Forelimb muscle (tissue), 1 donor: ENCODE measurements around the gene GDF2. TPM values are rescaled to one million over a fixed set of nuclear protein-coding genes. Genes with fewer than 3 reads are reported as not detected.

Experiments used
- DNase-seq: peaks from one replicate; pipeline ENCODE4 v3.0.0-alpha.2; 2013; ENCODE audit warnings: low read depth
- polyA plus RNA-seq: library from polyadenylated mRNA; unstranded; fragments of 120-200 nt; gene quantifications from one replicate; pipeline ENCODE4 v1.2.1, GENCODE V29; 2013; ENCODE audit not compliant: insufficient read length

GDF2 gene
- polyA plus RNA-seq, 1 donor, result not detected

DNA sequence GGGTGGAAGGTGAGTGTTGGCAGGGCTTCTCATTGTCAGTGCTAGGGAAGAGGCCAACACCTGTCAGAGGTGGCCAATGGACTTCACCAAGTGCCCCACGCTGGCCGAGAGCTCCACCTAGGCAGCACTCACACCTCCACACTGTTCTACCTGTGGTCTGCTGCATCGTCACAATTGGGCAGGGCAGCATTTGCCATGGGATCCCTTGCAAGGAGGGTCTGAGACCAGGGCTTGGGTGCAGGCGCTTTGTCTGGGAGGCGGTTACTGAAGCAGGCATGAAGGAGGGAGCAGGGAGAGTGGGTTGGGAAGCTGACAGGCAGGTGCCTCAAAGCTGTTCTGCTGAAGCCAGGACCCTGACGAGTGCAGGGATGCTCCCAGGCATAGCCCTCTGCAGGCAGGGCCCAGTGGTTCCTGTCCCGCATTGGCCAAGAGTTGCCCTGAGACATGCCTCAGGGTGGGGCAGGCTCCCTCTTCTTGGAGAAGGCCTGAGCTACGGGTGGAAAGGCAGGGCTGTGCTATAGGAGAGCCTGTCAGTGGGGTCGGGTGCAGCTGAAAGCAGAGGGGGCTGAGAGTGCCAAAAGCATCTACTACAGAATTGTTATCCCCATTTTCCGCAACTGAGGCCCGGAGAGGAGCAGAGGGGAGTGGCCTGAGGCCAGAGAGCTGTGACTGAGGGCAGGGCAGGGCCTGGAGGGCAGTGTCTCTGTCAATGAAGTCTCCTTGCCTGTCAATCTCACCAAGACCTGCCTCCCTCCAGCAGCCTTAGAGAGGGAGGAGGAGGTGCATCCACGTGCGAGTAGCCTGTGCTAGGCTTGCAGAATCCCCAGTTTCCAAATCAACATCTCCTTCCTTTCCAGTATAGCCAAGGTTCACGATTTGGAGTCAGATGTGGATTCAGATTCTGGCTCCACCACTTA, 29.9 kb downstream of the GDF2 start:
- no peak for DNase-seq

DNA sequence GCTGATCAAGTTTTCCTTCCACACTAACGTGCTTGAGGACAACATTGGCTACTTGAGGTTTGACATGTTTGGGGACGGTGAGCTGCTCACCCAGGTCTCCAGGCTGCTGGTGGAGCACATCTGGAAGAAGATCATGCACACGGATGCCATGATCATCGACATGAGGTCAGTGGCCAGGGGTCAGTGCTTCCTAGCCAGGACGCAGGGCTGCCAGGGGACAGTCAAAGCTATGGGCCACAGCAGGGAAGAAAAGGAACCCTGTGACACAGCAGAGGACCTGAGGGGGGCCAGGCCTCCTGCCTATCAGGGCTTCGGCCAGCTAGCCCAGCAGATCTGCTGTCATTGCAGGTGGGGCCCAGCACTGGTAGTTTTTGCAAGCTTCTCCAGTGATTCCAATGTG, 31.1 kb downstream of the GDF2 start:
- no peak for DNase-seq

DNA sequence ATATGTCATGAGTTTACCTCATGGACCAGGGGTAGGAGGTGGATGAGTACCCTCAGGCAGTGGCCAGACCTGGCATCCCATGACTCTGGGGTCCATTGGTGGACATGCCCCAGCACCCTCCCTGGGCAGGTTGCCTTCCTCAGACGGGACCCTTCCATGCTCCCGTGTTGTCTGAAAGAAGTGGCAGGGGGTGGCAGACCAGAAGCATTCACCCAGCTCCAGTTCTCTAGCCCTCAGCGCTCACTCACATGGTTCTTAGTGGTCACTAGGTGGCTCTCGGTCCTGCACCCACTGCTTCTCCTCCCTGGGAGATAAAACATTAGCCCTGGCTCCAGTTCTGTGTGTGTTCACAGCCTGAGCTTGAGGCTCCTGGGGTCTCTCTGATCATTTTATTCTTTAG, 31.9 kb downstream of the GDF2 start:
- DNase-seq, result no peak

DNA sequence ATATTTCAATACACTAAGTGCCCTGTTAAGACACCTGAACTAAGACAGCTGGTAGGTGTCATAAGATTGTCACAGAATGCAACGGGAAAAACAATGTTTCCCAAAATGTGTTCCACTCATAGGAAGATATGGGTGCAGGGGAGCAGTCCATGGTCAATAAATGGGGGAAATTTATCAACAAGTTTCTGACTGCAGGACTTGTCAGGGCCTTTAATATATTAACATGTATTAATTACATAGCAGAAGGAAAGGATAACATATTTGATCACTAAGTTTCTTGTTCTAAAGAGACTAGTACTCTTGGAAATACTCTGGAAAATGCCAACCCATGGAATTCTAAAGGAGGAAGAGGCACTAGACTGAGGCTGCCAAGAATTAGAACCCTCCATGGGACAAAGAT, 32.6 kb downstream of the GDF2 start:
- no peak for DNase-seq

DNA sequence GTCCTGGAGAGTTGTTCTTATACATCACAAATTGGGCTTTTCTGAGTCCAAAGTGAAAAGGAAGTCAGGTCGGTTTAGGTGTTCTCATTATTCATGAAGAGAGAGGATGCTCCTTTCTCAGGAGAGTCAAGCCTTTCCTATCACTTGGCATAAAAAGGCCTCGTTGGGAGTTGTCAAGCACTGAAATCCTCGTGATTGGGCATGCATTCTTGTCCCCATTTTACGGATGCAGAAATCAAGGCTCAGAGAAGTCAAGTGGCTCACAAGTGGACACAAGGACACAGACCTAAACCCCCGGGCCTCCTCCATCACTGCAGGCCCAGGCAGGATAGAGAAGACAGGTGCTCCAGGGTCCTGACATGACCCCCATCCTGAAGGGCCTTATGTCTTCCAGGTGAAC, 34.5 kb downstream of the GDF2 start:
- no peak for DNase-seq

DNA sequence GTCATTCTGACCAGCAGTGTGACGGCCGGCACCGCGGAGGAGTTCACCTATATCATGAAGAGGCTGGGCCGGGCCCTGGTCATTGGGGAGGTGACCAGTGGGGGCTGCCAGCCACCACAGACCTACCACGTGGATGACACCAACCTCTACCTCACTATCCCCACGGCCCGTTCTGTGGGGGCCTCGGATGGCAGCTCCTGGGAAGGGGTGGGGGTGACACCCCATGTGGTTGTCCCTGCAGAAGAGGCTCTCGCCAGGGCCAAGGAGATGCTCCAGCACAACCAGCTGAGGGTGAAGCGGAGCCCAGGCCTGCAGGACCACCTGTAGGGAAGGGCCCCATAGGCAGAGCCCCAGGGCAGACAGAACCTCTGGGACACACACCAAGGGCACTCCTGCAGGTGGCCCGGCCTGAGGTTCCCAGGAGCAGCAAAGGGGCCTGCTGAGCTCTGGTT, 34.9 kb downstream of the GDF2 start:
- no peak for DNase-seq

DNA sequence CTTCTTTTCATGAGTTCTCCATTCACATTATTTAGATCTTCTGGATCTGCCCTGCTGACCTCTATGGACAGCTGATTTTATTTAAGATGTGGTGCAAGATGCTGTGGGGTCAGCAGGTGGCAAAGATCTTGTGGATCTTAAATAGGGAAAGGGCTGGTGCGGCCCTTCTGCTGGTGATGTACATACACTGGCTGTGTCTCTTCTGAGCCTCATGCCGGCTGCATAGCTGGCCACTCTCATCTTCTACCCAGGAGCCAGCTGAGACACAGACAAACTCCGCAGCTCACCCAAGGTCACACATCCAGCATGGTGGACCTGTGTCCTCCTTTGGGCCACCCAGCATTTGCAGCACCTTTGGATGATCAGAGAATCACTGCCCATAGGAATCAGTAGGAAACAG, 35.7 kb downstream of the GDF2 start:
- DNase-seq, result no peak

DNA sequence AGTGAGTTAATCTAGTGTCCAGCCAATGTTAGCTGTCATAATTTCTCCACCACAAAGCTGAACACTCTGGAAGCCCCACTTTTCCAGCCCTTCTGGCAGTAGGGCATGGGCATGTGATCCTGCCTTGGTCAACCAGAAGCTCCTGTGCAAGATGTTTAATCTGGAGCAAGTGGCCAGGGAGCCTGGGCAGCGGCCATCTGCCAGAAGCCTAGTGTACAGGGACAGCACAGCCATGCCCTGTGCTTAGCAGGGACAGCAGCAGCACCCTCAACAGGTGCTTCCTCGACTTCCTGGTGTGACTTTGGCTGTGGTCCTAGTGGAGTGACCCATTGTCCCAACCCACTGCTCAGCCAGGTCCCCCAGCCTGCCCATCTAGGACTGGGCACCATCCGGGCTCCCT, 36.2 kb downstream of the GDF2 start:
- no peak for DNase-seq

DNA sequence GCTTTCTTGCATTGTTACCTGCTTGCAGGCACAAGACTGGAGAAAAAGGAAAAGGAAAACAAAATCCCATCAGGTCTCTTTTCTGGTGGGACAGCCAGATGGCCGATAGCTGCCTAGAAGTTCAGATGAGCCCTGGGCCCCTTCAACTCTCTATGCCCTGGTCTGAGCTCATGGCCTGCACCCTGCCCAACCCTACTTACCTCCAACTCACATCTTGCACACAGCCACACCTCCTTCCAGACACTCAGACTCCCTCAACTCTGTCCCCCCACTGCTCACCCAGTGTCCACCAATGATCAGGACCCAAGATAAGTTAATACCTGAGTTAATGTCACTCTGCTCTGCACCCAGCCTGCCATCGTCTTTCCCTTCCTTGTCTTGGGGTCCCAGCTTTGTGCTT, 36.8 kb downstream of the GDF2 start:
- no peak for DNase-seq

DNA sequence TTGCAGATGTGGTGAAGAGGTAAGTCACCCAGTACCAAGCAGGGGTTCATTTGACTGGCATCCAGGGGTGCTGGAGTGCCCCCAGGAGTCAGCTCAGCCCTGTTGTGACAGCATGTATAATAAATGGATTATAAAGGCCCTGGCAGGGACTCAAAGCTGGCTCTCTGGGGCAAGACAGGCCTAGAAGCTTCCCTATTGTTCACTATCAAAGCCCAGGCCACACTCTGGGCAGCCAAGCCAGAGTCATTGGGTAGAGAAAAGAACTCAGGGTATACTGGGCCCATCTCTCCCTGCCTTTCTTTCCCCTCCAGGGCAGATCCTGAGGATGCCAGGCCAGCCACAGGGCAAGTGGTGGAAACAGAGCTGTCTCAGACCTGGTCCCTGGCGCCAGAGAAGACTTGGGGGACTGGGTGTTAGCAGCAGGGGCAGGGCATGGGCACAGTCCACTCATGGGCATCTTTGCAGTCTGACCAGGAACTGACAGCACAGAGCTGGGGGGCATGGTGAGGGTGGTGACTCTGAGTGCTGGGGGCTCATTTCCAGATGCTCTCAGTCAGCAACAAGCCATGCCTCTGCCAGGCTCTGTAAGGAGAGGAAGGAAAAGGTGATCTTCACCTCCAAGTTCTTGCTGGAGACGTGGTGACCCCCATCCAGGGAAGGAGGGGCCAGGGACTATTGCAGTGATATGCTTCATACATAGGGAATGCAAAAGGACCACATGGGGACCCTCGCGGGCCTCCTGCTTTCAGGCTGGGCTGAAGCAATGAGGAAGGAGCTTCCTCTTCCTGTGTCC, 37.6 kb downstream of the GDF2 start:
- no peak for DNase-seq

DNA sequence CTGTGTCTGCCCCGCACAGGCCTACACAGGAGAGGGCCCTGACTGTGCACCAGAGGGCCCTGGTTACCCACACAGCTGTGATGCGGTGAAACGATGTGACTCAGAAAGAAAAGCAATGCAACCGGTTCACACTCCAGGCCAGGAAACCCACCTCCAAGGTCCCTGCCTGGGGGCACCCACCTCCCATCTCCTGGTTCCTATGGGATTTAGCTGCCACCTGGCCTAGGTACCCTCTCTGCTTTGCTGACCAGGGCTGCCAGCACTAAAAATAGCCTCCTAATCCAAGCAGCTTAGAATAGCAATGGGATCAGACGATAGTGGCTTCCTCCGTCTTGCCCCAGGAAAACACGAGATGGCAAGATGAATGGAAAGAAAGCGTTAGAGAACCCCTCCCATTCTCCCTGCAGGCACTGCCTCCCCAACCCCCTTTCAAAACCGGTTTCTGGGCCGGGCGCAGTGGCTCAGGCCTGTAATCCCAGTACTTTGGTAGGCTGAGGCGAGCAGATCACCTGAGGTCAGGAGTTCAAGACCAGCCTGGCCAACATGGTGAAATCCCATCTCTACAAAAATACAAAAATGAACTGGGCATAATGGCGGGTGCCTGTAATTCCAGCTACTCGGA, 38.3 kb downstream of the GDF2 start:
- DNase-seq, result no peak

DNA sequence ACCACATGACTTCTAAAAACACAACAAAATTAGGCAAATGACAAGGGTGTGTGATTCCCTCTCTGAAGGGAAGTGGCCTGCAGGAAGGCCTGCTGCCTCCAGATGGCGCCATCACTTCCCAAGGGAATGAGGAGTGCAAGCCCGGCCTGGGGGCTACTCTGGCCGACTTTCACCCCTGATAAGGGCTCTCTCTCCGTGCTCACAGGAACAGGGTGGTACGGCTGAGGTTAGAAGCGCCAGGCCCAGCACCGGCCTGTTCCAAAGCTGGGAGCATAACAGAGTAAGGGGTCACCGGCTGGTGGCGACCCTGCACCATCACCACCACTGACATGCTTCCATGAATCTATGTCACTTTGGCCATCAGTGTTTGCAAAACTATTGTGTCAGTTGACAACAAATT, 39.0 kb downstream of the GDF2 start:
- no peak for DNase-seq

DNA sequence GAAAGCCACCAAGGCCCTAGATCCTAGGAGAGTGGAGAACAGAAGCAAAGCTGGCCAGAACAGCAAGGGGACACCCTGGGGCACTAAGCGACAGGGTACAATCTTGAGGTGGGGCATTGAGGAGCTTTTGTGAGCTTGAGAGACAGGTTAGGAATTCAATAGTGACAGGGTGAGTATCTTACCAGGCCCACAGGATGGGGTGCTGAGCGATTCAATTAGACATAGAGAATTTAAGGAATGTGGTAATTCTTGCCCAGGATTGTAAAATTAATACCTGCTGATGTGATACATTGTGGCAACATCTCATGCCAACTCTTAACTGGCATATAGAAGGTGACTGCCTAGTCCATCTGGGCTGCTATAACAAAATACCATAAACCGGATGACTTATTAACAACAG, 39.9 kb downstream of the GDF2 start:
- DNase-seq, result no peak

DNA sequence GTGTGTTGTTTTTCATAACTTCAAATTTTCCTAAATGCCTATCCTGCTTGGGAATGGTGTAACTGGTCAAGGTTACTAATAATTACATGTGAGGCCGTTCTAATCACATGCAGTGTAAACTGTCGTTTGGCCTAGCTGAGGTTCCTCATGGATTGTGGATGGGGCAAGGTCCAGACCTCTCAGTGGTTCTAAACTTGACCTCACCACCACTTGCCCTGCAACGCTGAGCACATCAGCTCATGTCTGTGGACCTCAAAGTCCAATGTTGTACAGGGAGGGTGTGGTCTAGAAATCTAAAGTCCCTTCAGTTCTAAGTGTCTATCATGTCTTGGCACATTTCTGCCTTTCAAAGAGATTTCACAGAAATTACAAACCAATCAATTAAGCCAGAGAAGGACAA, 41.5 kb downstream of the GDF2 start:
- no peak for DNase-seq

DNA sequence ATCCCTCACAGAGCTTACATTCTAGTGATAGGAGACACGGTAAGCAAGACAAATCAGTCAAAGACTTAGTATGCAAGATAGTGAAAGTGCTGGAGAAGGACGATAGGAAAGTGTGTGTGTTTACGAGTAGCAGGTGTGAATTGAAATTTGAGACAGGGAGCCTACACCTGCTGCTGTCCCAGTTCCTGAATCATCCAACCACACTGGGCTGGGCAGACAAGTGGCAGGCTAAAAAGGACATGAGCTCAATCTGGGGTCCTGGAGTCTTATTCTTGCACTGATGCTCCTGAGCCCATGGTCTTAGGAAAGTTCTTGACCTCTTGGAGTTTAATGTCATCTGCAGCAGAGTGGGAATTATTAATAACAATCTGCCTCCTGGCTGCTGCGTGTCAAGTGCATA, 42.1 kb downstream of the GDF2 start:
- DNase-seq, result no peak

DNA sequence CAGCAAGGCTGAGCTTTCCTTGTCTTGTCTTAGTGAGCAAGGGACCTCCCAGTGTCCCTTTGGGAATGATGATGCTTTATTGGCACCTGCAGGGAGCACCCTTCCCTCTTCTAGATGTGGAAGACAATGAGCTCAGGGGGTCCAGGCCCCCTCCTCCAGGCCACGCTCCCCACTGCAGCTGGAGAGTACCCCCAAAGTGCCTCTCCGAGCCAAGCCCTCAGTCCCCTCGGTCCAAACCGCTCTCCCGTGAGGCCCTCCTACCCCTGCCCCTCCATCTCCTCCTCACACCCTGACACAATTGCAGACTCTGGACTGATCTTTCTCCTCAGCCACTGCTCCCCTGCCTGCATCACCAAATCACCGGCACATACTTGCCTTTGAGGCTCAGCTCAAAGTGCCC, 42.7 kb downstream of the GDF2 start:
- DNase-seq, result no peak

DNA sequence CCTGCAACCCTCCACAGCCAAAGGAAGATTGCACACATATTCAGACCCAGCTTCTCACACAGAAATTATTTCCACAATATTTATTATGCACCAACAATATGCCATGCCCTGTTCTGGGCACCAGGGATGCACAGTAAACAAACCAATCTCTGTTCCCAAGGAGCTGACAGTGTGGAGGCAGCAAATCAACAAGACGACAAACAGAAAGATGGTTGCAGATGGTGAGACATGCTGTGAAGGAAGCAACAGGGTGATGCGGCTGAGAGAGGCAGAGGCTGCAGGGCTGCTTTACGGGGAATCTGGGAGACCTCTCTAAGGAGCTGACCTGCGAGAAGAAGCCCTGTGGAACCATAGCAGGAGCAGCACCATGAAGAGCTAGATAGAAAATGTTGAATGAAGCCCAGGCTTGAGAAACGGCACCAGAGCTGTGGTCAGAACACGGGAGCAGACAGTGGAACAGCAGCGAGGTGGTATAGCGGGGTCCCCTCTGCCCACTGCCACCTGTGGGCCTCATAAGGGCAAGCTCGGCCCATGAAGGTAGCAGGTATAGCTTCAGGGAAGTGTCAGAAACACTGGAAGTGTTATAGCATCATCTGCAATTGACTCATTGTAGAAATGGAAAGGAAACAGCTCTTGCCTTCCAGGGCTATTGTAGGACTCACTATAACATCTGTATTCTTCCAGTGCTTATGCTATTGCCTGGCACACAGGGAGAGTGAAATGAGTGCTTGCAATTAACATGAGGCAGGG, 43.4 kb downstream of the GDF2 start:
- DNase-seq, result no peak

DNA sequence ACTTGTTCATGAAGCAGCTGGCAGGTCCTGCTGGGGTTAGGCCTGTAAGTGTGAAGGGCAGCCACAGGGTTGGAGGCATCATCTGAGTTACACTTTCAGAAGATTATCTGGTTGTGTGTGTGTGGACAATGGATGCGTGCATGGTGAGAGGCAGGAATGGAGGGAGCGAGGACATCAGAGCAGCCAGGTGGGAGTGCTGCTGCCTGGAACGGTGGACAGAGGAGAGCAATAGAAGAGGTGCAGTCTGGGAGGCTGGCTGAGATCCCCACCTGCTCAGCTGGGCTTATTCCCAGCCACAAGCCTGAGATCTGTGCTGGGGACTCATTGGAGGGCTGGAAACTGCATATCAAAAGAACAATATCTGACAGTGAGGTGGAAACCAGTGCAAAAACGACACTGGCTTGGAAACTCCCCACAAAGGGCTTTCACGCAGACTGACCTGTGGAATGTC, 44.0 kb downstream of the GDF2 start:
- DNase-seq, result no peak

DNA sequence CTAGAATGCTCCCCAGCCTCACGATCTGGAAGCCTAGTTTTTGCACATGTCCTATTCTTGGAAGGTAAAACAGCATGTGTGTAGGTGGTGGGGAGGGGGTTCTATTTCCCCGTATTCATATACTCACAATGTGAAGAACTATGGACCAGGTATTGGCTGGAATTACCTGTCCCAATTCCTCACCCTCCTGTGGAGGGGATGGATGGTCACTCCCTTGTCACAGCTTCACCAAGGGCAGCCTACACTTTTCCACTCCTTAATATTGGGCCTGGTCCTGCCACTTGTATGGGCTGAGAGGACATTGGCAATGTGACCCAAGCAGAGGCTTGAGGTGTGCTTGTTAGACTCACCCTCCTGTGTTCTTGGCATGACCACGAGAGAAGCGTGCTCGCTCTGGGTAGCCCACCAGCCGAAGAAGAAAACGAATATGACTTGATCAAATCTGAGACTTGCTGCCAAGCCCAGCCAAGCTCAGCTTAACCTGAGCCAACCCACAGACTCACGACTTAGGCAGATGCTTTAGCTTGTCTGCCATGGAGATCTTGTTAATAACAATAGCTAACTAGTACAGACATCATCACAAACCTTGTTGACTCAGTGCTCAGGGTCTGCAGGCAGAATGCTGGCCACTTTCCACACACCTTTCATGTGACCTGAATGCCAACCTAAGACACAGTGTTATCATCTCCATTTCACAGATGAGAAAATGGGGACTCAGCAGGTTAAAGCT, 44.6 kb downstream of the GDF2 start:
- DNase-seq, result no peak

DNA sequence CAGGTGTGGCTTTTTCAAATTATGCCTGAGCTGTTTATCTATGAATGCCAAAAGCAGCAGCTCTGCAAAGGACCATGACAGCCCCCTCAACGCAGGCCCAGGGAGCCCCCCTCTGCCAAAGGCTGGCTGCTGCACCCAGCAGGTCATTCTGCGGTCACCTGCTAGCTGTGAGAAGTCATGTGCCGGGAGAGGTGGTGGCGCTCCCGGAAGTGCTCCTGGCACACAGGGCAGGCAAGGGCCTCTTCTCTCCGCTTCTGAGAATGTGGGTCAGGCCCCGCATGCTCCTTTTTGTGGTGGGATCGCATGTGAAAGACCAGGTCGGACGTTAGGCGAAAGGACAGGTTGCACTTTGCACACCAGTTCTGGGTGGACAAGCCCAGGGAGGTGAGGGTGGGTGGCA, 45.4 kb downstream of the GDF2 start:
- no peak for DNase-seq
